ENCODE data around the gene MRO. TPM values are rescaled to one million over a fixed set of nuclear protein-coding genes. Genes with fewer than 3 reads are reported as not detected.
A peak's percentile ranks its signal among the peaks of the same experiment; 100 is the strongest.
"Not testable (repeated sequence)": the region's sequence is repeated elsewhere in the genome, so short reads cannot be mapped to it uniquely, and the experiment has no call there.

Gene MRO
- under 1 TPM in 10 of 12 donors, not detected in 2; 0.24 to 0.58 (median 0.37) TPM for polyA plus RNA-seq (ENCODE audit: insufficient read length in 12 of 12)
- long read RNA-seq, donor 1 = 0 reads
- long read RNA-seq, donor 2 = 0 reads
- long read RNA-seq, donor 3 = 0 reads
- long read RNA-seq, donor 4 = 0 reads
- long read RNA-seq, donor 5 = 0 reads
- long read RNA-seq, donor 6 = 0 reads
- long read RNA-seq, donor 7 = 0 reads
- long read RNA-seq, donor 8 = 0 reads
- long read RNA-seq, donor 9 = 0 reads
- long read RNA-seq, donor 10 = 0 reads
- long read RNA-seq, donor 11 = 0 reads

- peak; percentile 88 for DNase-seq
These were observed at the start of gene MRO for GRCh38 chr18:50819728-50820378. Gene MRO (minus strand): TSS chr18:50820016. CDS start chr18:50809400, 10,616 bp downstream.

DNA sequence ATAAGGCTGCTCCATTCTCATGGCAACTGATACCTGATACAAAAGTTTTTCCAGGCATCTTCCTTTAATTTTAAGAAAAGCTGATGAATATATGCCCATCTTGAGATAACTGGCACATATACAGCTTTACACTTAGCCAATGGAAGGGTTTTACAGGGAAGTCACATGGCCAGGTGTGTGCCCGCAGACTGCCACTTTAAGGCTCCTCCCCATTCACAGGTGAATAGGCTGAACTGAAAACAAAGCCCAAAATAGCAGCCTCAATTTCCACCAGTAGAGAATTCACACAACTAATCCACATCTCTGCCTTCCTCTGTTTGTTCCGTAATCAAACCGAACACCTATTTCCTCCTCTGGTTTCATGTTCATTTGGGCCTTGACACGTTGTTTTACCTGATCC, 49.3 kb upstream of the MRO start:
- no peak for DNase-seq

DNA sequence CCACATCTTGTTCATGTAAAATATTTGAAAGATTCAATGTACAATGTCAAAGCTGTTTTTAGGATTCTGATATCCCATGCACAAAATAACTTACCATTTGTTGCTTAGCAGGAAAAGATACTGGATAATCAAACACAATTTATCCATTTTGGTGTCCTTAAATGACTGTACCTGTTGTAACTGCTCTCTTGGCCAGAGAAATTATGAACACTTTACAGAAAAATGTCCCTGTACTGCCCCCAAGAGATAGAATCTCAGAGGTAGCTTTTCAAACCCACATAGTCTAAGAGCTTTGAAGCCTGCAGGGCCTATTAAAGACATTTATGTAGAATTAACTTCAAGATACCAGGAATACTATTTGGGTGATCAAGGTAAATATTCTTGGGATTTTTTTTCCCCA, 46.9 kb upstream of the MRO start:
- DNase-seq = no peak

DNA sequence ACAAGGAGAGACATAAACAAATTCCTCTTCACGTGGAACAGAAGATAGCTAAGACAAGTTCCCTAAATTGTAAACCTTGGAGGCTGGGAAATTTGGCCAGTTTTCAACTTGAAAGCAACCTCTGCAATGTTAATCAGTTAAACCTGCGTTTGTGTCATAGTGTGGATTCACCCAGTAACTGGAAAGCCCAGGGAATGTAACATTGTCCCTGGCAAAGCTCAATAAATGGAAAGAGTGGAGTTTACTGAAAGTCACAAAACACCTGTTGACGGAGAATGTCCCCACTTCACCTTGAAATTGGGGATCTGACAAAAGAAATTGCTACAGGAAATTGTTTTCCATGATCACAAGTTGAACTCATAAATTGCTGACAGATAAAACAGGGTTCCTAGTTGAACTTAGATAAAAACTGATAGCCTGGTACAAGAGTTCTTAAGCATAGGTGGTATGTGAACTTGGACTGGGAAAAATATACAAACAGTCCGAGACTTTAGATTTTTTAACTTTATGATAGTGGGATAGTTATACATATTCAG, 44.1 kb upstream of the MRO start:
- DNase-seq = no peak

DNA sequence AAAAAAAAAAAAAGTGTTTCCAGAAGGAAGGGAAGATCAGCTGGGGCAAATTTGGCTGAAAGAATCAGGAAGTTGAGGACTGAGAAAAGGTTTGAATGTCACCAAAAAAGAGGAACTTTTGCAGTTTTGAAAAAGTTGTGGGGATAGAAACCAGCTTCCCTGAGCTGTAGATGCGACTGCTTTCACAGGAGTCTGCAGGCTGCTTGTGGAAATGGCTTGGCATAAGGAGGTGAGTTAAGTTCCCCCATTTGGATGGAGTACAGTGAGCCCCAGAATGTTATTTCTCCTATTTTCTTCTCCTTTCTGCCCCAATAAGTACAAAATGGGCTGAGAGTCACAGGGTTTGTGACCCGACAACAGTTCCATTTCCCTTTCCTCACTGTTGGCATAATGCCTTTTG, 42.6 kb upstream of the MRO start:
- DNase-seq = no peak

GRCh38 chr18:50861617-50862016, 41.8 kb upstream of the MRO start:
- no peak for DNase-seq

- no peak for DNase-seq
These were observed 40.2 kb upstream of the MRO start for GRCh38 chr18:50859793-50860555.

GRCh38 chr18:50857694-50858093, 37.9 kb upstream of the MRO start:
- DNase-seq = no peak

- DNase-seq = not testable (repeated sequence)
These were observed 37.4 kb upstream of the MRO start for GRCh38 chr18:50857166-50857565.

GRCh38 chr18:50855976-50856757, 36.4 kb upstream of the MRO start:
- DNase-seq = no peak

GRCh38 chr18:50853863-50854271, 34.1 kb upstream of the MRO start:
- no peak for DNase-seq

DNA sequence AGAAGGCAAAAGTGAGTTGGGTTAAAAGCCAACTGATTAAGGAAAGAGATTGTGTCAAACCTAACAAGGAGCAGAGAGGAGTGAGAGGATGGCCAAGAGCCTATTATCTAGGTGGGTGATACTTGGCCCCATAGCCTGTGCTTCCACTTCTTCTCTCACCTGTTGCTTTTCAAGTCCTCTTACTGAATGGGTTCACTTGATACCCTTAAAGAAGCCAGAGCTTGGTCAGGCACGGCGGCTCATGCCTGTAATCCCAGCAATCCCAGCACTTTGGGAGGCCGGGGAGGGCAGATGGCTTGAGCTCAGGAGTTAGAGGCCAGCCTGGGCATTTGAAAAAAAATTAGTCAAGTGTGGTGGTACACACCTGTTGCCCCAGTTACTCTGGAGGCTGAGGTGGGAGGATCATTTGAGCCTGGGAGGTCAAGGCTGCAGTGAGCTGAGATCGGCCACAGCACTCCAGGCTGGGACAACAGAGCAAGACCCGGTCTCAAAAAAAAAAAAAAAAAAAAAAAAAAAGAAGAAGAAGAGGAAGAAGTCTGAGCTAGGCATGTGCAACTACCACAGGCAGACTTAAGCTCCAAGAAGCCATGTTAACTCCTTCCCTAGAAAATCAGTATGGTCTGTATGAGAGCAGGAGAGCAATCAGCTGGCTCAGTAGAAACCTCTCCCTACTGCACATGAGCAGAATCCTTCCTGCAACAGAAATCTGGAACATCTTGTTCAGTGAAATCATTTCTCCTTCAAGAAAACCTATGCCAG, 30.7 kb upstream of the MRO start:
- no peak for DNase-seq

DNA sequence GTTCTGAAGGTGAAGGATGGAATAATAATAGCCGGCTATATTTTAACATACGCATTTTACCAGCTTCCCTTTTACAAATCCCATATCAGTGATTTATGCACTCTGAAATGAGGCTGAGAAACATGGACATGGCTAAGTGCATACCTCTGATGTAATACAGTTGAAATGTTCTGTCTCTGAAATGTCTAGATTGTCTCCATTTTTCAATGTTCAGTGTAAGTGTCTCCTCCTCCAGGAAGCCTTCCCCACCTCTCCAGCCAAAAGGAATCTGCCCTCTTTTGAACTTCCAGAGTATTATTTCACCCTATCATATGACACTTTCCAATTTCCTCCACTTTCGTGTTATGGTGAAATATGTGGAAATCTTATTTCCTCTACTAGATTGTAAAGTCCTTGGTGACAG, 29.6 kb upstream of the MRO start:
- no peak for DNase-seq

DNA sequence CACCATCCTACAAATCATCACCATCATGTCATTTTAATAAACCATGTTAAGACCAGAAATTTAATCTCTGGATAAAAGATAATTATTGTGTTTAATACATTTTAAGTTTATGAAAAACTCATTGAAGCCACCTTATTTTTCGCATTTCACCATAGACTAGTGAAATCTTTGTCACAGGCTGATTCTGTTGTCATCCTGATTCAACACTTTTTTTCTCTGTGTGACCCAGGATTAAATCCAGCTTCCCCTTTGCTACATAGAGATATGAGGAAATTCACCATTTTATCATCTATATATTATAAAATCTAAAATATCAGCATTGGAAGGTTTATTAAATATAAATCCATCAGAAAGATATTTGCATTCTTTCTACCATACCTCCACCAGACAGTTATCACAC, 29.2 kb upstream of the MRO start:
- DNase-seq = no peak

GRCh38 chr18:50848061-50848551, 28.3 kb upstream of the MRO start:
- no peak for DNase-seq

- DNase-seq = no peak
These were observed 27.4 kb upstream of the MRO start for GRCh38 chr18:50847192-50847591.

DNA sequence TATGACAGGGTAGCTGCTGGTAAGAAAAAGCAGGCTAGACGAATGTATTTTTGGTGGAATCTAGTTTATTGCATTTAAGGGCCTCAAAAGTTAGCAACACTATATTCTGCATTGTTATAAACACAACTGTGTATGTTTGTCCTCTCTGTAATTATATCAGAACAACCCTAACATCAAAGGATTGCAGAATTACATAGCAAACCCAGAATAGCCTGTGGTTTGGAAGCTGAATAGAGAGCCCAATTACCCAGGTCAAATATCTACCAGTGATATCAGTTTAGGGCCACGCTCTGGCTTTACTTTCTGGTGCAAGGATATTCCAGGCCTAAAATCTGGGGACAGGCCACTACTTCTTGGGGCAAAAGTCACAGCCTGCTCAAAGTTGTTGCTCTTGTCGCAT, 25.1 kb upstream of the MRO start:
- no peak for DNase-seq

DNA sequence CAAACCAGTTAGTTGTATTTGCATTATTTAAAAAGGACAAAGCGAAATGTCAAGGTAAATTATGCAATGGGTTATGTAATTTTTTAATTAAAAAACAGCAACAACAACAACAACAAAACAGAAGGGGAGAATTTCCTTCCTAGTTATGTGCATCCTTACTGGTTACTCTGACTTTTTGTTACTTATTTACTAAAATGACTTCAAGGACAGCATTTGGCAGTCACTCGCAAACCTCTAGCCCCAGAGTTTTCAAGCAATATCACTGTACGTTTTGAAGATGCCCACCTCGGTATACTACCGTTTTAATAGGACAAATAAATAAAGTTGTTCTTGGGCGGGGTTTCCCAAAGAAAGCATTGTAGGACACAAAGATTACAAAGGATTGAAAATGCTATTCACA, 24.7 kb upstream of the MRO start:
- DNase-seq = no peak

DNA sequence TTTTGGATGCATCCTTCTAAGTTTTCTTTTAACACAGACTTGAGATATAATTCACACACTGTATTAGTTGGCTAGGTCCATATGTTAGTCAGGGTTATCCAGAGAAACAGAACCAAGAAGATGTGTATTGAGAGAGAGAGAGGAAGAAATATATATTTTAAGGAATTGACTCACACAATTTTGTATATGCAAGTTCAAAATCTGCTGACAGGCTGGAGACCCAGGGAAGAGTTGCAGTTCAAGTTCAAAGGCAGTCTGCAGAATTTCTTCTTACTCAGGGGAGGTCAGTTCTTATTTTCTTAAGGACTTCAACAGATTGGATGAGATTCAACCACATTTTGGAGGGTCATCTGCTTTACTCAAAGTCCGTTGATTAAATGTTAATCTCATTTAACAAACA, 23.0 kb upstream of the MRO start:
- no peak for DNase-seq

DNA sequence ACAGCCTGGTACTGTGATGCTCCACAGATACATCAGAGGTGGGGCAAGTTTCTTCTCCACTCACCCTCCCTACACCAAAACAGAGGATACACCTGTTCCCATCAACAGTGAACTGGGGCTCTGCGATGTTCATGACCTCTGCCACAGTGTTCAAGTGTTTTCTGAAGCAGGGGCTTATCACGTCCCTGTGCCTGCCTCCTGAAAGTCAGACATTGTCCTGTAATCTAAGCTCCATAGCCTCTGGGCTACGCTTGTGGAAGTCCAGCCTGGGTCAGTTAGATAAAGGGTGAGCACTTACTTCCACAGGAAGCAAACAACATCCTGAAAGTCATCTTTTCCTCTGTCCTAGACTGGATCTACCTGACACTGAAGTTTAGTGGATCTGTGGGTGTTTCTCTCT, 20.2 kb upstream of the MRO start:
- no peak for DNase-seq

DNA sequence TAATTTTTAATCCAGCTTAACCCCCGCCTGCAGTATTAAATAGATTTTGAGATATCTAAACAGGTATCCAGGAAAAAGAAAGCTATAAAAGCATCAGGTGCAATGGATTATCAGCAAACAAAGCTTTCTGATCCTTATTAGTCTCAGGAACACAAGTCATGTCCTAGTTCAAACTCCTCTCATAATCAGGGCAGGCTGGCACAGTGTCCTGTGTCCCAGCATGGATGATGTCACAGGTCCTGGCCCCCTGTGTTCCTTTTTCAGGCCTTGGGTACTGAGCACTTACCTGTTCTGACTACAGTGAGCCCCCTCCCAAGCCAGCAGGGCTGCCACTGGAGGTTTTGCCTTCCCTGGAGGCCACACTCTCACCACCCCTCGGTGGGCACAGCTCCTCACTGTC, 19.5 kb upstream of the MRO start:
- DNase-seq = no peak

Measured in muscle of arm (tissue), 14 donors.